NCI-H460 (cell line): Measurements from ENCODE around the gene TRUB2. TPM values are rescaled to one million over a fixed set of nuclear protein-coding genes. Genes with fewer than 3 reads are reported as not detected.
"Not testable (repeated sequence)": the region's sequence is repeated elsewhere in the genome, so short reads cannot be mapped to it uniquely, and the experiment has no call there.

ENCODE experiments used
- DNase-seq: peaks from one replicate; pipeline ENCODE4 v3.0.0-alpha.2; 2016; ENCODE audit warnings: low read depth; ENCODE audit errors: extremely low read depth
- total RNA-seq: library from RNA; depleted of rRNA; stranded (reverse); fragments of >200 nt; shearing (Covaris generic); gene quantifications from 2 replicates; pipeline ENCODE4 v1.2.3, GENCODE V29; 2014

Gene TRUB2
- total RNA-seq, 1 experiment from 2014 or later, result 25.7 TPM

DNA sequence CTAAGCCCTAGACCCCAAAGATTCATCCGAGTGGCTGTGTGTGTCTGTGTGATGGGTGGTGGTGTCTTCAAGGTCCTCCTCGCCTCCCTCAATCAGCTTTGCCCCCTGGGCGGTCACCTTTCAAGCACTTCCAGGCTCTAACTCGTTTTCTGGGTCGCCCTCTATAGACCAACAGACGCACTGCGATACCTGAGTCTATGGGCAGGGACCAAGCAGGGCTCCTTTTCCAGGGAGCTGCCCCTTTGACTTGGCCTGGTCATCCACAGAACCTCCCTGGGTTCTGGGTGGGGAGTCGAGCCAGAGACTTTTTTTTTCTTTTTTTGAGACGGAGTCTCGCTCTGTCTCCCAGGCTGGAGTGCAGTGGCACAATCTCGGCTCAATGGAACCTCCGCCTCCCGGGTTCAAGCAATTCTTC is 19.2 kb upstream of the TRUB2 start:
- DNase-seq, result peak; percentile 78

DNA sequence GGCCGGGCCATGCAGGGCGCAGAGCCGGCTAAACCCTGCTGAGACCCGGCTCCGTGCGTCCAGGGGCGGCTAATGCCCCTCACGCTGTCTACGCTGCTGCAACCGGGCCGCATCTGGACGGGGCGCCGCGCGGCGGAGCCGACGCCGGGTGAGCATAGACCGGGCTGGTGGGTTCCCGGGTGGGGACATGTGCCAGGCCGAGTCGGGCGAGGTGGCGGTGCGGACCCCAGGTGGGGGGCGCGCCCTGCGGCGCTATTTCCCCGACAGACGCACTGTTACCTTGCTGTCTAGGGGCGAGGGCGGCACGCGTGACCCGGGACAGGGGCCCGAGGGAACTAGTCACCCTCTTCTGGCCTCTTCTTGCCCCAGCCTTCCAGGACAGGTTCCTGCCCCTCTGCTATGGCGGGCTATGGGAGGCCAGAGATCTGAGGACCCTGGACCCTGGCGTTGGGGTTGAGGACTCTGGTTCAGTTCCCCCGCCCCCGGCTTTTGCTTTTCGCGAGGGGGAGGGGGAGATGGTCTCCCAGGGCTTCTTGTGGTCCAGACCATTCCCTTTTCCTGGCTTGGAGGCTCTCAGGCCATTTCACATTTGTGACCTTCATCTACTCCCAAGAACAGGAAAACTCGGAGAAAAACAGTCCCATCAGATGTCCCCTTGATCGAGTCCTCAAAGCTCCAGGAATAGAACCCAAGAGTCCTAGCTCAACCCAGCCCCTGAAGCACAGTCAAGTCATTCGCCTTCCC is 18.6 kb upstream of the TRUB2 start:
- no peak for DNase-seq

GRCh38 chr9:128339761-128340690 is 17.8 kb upstream of the TRUB2 start, which contains the start of gene SLC27A4:
TSS of gene SLC27A4 (plus strand) at chr9:128340527. CDS start at chr9:128343133, 2,606 bp downstream.
- peak; percentile 80 for DNase-seq

GRCh38 chr9:128338852-128339614 is 16.8 kb upstream of the TRUB2 start:
- not testable (repeated sequence) for DNase-seq

DNA sequence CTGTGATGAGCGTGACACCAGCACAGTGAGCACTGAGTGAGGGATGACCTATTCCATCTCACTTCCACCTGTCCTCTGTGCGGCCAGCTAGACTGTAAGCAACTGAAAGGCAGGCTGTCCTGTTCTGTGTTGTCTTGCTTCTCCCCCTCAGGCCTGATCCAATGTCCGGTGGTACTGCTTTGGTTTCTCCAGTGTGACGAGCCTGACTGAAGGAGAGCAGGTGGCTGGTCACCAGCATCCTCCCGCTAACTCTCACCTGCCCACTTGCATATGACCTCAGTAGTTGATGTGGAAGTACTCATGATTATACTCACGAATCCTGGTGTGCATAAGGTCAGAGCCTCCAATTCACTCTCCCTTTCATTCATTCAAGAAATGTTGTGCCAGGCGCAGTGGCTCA is 15.7 kb upstream of the TRUB2 start:
- no peak for DNase-seq

DNA sequence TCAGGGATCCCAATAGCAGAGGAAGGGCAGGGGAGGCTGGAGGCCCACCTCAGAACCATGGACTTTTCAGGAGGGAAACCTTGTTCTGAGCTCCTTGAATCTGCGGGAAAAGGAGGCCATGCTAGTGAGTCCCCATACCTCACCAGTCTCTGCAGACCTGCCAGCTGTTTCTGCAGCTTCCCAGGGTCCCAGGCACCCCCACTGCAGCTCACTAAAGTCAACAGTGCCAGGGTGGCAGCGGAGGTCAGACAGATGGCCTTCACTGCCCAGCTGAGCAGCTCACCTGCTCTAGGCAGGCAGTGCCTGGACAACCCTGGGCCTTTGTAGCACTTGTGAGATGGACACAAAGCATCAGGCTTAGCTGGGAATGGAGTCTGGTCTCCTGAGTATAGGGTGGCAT is 13.7 kb upstream of the TRUB2 start:
- no peak for DNase-seq

DNA sequence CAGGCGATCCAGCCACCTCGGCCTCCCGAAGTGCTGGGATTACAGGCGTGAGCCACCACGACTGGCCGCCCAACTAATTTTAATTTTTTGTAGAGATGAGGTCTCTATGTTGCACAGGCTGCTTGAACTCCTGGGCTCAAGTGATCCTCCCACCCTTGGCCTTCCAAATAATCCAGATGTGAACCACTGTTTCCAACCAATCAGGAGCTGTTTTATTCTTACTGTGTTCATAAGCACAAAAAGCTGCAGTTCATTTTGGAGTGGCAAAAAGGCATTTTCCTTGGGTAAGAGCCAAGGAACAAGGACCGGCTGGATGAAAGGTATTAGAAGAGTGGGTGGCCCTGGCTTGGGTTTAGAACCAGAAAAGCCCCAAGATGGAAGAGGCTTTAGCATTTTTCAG is 12.9 kb upstream of the TRUB2 start:
- no peak for DNase-seq

DNA sequence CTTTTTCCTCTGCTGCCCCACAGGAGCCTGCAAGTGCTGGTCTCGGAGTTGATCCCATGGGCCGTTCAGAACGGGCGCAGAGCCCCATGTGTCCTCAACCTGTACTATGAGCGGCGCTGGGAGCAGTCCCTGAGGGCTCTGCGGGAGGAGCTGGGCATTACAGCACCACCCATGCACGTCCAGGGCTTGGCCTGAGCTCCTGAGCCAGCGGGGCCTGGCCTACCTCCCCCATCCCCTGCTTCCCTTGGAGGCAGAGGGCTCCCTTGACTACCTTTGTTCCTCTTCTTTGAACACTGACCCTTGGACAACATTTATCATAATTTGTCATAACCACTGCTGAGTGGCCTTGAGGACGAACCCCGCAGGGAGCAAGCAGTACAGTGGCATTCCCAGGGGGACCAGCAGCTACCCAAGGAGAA is 11.2 kb upstream of the TRUB2 start:
- no peak for DNase-seq

- DNase-seq, result no peak
Measured at GRCh38 chr9:128325629-128326028, 3.4 kb upstream of the TRUB2 start.

DNA sequence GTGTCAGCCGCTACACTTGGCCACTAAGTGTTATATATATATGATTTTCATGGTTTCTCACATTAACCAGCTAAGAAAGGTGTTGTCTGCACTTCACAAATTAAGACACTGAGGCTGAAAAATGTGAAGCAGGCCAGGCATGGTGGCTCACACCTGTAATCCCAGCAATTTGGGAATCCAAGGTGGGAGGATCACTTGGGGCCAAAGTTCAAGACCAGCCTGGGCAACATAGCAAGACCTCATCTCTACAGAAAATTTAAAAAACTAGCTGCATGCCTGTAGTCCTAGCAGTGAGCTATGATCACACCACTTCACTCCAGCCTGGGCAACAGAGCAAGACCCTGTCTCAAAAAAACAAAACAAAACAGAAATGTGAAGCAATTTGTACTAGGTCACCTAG is 2.2 kb upstream of the TRUB2 start:
- DNase-seq, result no peak

DNA sequence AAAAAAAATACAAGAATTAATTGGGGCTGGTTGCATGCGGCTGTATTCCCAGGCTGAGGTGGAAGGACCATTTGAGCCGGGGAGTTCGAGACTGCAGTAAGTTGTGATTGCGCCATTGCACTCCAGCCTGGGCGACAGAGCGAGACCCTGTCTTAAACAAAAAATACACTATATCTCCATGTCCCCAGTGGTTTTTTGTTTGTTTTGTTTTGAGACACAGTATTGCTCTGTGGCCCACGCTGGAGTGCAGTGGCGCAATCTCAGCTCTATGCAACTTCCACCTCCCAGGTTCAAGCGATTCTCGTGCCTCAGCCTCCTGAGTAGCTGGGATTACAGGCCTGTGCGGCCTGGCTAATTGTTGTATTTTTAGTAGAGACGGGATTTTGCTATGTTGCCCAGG is 1.5 kb upstream of the TRUB2 start:
- no peak for DNase-seq

- DNase-seq, result no peak
Measured at GRCh38 chr9:128323212-128323730, 1.0 kb upstream of the TRUB2 start.

DNA sequence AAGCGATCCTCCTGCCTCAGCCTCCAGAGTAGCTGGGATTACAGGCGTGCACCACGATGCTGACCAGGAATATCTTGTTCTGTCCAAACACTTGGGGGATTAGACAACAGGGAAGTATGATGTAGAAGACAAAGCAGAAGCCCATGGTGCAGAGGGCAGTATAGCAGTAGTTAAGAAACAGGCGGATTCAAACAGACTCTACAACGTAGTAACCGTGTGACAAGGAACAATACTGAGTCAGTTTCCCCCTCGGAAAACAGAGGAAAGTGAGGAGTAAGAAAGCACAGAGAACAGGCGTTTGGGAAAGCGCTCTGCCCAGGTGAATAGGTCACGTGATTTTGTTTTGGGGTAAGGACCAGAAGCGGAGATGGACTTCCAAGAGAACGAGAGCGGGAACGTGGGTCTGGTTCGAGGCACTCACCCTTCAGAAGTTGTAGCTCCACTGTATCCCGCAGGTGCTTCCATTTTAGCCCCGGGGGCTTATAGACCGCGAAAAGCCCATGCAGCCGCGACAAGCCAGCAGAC is 306 bp downstream of the TRUB2 start:
- no peak for DNase-seq

DNA sequence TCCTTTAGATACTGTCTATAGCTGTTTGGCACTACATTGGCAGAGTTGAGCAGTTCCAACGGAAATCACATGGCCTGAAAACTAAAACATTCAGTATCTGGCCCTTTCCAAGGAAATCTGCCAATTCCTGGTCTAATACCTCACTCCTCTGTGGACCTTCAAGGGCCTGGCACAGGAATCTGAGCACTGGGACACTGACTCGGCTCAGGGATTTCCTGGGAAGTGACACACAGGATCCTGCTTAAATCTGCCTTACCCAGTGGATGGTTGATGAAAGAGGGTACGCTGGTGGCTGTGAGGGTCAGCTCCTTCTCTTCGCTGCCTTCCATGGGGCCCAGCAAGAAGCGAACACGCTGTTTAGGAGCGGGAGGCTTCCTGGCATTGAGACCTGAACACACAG is 904 bp downstream of the TRUB2 start:
- no peak for DNase-seq

DNA sequence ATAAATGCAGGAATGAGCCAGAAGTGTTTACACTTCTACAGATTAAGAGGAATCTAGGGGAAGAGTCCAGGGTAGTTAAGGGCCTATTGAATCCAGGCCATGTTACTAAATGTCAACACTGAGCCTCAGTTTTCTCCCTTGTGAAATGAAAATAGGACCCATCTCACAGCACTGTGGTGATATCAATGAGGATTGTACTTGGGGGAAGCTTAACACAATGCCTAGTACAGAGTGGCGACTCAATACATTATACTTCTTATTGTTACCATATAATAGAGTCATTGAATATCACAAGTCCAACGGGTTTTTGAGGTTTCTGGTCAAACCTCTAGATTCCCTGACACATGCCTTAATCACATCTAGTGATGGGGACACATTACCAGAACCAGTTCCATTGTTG is 4.6 kb downstream of the TRUB2 start:
- DNase-seq, result no peak

DNA sequence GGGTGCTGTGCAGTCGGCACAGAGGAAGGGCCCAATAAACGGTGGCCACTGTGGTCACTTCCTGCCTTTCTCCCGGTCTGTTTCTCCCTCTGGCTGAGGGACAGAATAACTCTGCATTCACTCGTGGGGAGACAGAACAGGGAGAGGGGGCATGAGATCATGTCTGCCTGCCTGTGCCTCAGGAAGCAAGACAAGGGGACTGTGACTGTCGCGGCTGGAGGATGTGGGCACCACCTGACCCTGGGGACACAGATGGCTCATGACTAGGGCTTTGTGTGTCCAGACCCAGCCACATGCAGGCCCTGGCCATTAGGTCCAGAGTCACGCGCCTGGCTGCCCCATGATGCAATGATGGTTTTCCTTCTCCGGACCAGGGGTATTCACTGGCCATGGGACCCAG is 5.8 kb downstream of the TRUB2 start:
- no peak for DNase-seq

DNA sequence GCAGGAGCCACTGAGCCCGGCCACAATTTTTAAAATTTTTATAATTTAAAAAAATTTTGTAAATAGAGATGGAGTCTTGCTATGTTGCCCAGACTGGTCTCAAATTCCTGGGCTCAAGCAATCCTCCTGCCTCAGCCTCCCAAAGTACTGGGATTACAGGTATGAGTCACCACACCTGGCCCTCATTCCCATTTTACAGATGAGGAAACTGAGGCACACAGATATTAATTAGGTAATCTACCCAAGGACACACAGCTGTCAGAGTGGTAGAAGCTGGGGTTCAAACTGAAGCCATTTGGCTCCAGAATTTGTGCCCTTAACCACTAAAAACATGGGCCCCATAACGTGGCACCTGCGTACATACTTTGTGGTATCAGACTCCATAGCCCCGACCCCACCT is 7.5 kb downstream of the TRUB2 start:
- no peak for DNase-seq

GRCh38 chr9:128310461-128310860 is 11.8 kb downstream of the TRUB2 start:
- no peak for DNase-seq

- no peak for DNase-seq
Measured at GRCh38 chr9:128309551-128309950, 12.7 kb downstream of the TRUB2 start.

GRCh38 chr9:128304971-128305288 is 17.3 kb downstream of the TRUB2 start:
- DNase-seq, result no peak
